HepG2 (cell line): ENCODE data around the gene SMARCA2. TPM values are rescaled to one million over a fixed set of nuclear protein-coding genes. Genes with fewer than 3 reads are reported as not detected.
A peak's percentile ranks its signal among the peaks of the same experiment; 100 is the strongest.

Experiments
- ATAC-seq: fragments of 200-7000 bp; cut with Tn5 transposase; 3 replicates; pipeline ENCODE4 v1.9.1; 2020; ENCODE audit warnings: mild to moderate bottlenecking, moderate library complexity
- BruUV-seq: library from RNA; stranded (reverse); fragments of 400-500 nt; replicated peaks from 2 replicates; lab custom pipeline; 2021; lab: Mats Ljungman, UMichigan
- CTCF ChIA-PET: fragments of 300-600 bp; formaldehyde crosslinking; extraction: SDS; loops from one replicate; lab custom pipeline; 2021; ENCODE audit warnings: low total read pairs, inconsistent platforms, low intra/inter-chr PET ratio; lab: Yijun Ruan, JAX
- POLR2A ChIA-PET: fragments of 350-600 bp; sonication (Branson Sonifier 250); formaldehyde crosslinking; loops from one replicate; lab custom pipeline; 2020; ENCODE audit warnings: antibody characterized with exemption, inconsistent platforms; lab: Yijun Ruan, JAX
- DNase-seq: peaks from one replicate; pipeline ENCODE4 v3.0.0-alpha.2; 2015; ENCODE audit warnings: low spot score
- FAIRE-seq: peaks from 3 replicates; lab custom pipeline; 2011; peaks lifted over from hg19 to GRCh38; lab: Jason Lieb, UNC
- H2AFZ ChIP-seq: one replicate; pipeline ENCODE4 v1.6.1; 2011; ENCODE audit warnings: low read length, inconsistent platforms
- H3K27ac ChIP-seq: fragments of 300-600 bp; 3 replicates; pipeline ENCODE4 v1.8.0; 2011; ENCODE audit warnings: mixed run types, mild to moderate bottlenecking, mixed read lengths, low read length, inconsistent platforms; ENCODE audit not compliant: insufficient read depth; ENCODE audit errors: extremely low read length
- H3K27me3 ChIP-seq, 2 experiments: fragments of 200-600 bp in 1 of 2; 2 replicates in 1 of 2; 3 replicates in 1 of 2; pipeline versions ENCODE4 v1.6.0 to v1.8.0; 2011; ENCODE audit warnings: low read length in 2 of 2, mild to moderate bottlenecking in 2 of 2, moderate library complexity in 2 of 2, inconsistent platforms in 1 of 2; ENCODE audit not compliant: insufficient read depth in 2 of 2, control insufficient read depth in 1 of 2
- H3K36me3 ChIP-seq, 2 experiments: fragments of 200-600 bp in 1 of 2; replicated peaks in 1 of 2; 2 replicates in 1 of 2; 3 replicates in 1 of 2; pipeline versions ENCODE4 v1.5.1 to v1.8.0; 2011; ENCODE audit warnings: low read length in 2 of 2, inconsistent platforms in 1 of 2; ENCODE audit not compliant: insufficient read depth in 2 of 2, control insufficient read depth in 1 of 2
- H3K4me1 ChIP-seq: 2 replicates; pipeline ENCODE4 v1.5.1; 2012; ENCODE audit warnings: low read length, inconsistent platforms; ENCODE audit not compliant: insufficient read depth
- H3K4me2 ChIP-seq: 2 replicates; pipeline ENCODE4 v1.6.0; 2011; ENCODE audit warnings: low read depth, low read length, inconsistent platforms
- H3K4me3 ChIP-seq, 3 experiments: fragments of 200-600 bp in 1 of 3; sonication (generic), shearing (Covaris generic) in 1 of 3; replicated peaks in 1 of 3; 2 replicates each; pipeline ENCODE4 v1.5.1; 2011 to 2016; ENCODE audit warnings: low read length in 3 of 3, inconsistent platforms in 2 of 3, low read depth in 2 of 3, mild to moderate bottlenecking in 2 of 3, control low read depth in 1 of 3, mixed read lengths in 1 of 3; ENCODE audit not compliant: insufficient read depth in 1 of 3
- H3K79me2 ChIP-seq: one replicate; pipeline ENCODE4 v1.6.1; 2011; ENCODE audit warnings: low read length, inconsistent platforms; ENCODE audit not compliant: insufficient read depth
- H3K9ac ChIP-seq: 2 replicates; pipeline ENCODE4 v1.6.0; 2011; ENCODE audit warnings: mild to moderate bottlenecking, low read depth, low read length, inconsistent platforms; ENCODE audit not compliant: insufficient read depth
- H3K9me3 ChIP-seq: 2 replicates; pipeline ENCODE4 v1.5.1; 2012; ENCODE audit warnings: mild to moderate bottlenecking, low read length
- H4K20me1 ChIP-seq: 2 replicates; pipeline ENCODE4 v1.6.0; 2011; ENCODE audit warnings: inconsistent platforms, mild to moderate bottlenecking, low read length, moderate library complexity; ENCODE audit not compliant: insufficient read depth
- CHD4 ChIP-seq: fragments of 200-600 bp; sonication (generic); IDR thresholded peaks from 2 replicates; pipeline ENCODE4 v1.7.0; 2017; ENCODE audit warnings: mild to moderate bottlenecking, low read length, borderline replicate concordance
- CREB1 ChIP-seq, 2 experiments: fragments of 450-650 bp in 1 of 2; IDR thresholded peaks; 2 replicates each; pipeline ENCODE4 v1.6.1; 2016 to 2017; ENCODE audit warnings: control low read depth in 1 of 2, mild to moderate bottlenecking in 1 of 2, missing compliant biosample characterization in 1 of 2, missing genetic modification characterization in 1 of 2
- HMG20A ChIP-seq: IDR thresholded peaks from 2 replicates; pipeline ENCODE4 v1.6.1; 2016; ENCODE audit warnings: borderline replicate concordance
- MED8 ChIP-seq: sonication (generic); formaldehyde crosslinking; IDR thresholded peaks from 2 replicates; pipeline ENCODE4 v1.8.1; 2023; ENCODE audit warnings: mild to moderate bottlenecking, missing genetic modification reagents; ENCODE audit not compliant: insufficient replicate concordance
- PRPF4 ChIP-seq: fragments of 200-400 bp; formaldehyde crosslinking; IDR thresholded peaks from 2 replicates; pipeline ENCODE4 v1.6.1; 2016; ENCODE audit warnings: low read length, low read depth; ENCODE audit not compliant: poor library complexity, severe bottlenecking
- SIX4 ChIP-seq: sonication (generic); formaldehyde crosslinking; IDR thresholded peaks from 2 replicates; pipeline ENCODE4 v1.4.0; 2020; ENCODE audit warnings: missing genetic modification reagents
- ZNF142 ChIP-seq: sonication (generic); formaldehyde crosslinking; IDR thresholded peaks from 2 replicates; pipeline ENCODE4 v1.4.0; 2020; ENCODE audit warnings: missing genetic modification reagents
- ZNF30 ChIP-seq: sonication (generic); formaldehyde crosslinking; IDR thresholded peaks from 2 replicates; pipeline ENCODE4 v1.5.0; 2020; ENCODE audit warnings: mild to moderate bottlenecking, missing genetic modification reagents
- ZNF441 ChIP-seq: sonication (generic); formaldehyde crosslinking; IDR thresholded peaks from 2 replicates; pipeline ENCODE4 v1.7.0; 2021; ENCODE audit warnings: missing genetic modification reagents, borderline replicate concordance
- ZNF709 ChIP-seq: sonication (generic); formaldehyde crosslinking; IDR thresholded peaks from 2 replicates; pipeline ENCODE4 v1.5.0; 2020; ENCODE audit warnings: mild to moderate bottlenecking, missing genetic modification reagents
- WGBS: methylation state at CpG from one replicate; pipeline ENCODE4 v1.1.6; 2017; ENCODE audit warnings: low lambda C conversion rate; 5-methylcytosine and 5-hydroxymethylcytosine counted together
- in situ Hi-C: cut with HindIII; loops from 2 replicates; pipeline ENCODE4 v1.10.0; 2017; ENCODE audit warnings: low pct_unique_long_range_greater_than_20kb; ENCODE audit not compliant: extremely low pct_ligation_motif_present
- intact Hi-C: fragments of 100-400 bp; cut with micrococcal nuclease; formaldehyde crosslinking; loops from one replicate; pipeline ENCODE4 v1.10.0; 2022; ENCODE audit not compliant: unreplicated experiment
- polyA plus RNA-seq, 8 experiments: library from polyadenylated mRNA; depleted of rRNA in 3 of 8; stranded (reverse) in 7 of 8; unstranded in 1 of 8; fragments of >200 nt; fragmentation: Illumina TruSeq in 4 of 8; extraction: Trizol in 4 of 8; gene quantifications; 2 replicates each; pipeline versions ENCODE4 v1.2.1 to v1.2.3, GENCODE V29; 2011 to 2016; ENCODE audit warnings: low read depth in 4 of 8, missing spikeins in 1 of 8, mixed read lengths in 1 of 8; ENCODE audit not compliant: insufficient read depth in 1 of 8
- total RNA-seq, 5 experiments: library from RNA; depleted of rRNA; stranded (reverse); fragments of >200 nt; fragmentation: Illumina TruSeq; extraction: Trizol; gene quantifications; 2 replicates each; pipeline ENCODE4 v1.2.3, GENCODE V29; 2016; ENCODE audit warnings: low read depth in 1 of 5
- TF ChIP-seq, protein P1 (sequence below): sonication (generic); formaldehyde crosslinking; IDR thresholded peaks from 2 replicates; pipeline ENCODE4 v1.8.1; 2023; ENCODE audit warnings: mild to moderate bottlenecking, missing genetic modification reagents

SMARCA2 gene
- total and polyA plus RNA-seq, 2 of the 13 experiments (the other 11 are each of a cell fraction or from before 2014, with no cell fraction given), result 22.5 to 23.7 TPM

GRCh38 chr9:2233274-2233673 is 218.1 kb downstream of the SMARCA2 start:
- Histone ChIP-seq H3K4me2 (no peak overlapping the region), H3K27me3 (peaks cover 0 to 4% of the 10 kb centered on the region in 2 experiments; a peak in 1 of 5 replicates), H3K36me3 (no peaks in the 10 kb centered on the region), H3K4me3 (no peak overlapping the region), H3K9me3 (no peaks in the 10 kb centered on the region), H3K27ac (no peak overlapping the region), H4K20me1 (no peaks in the 10 kb centered on the region), H3K9ac (no peak overlapping the region), H2AFZ (no peak overlapping the region), H3K4me1 (peaks cover 14% of the 10 kb centered on the region), H3K79me2 (no peaks in the 10 kb centered on the region)
- in situ Hi-C loops, result no loop called here
- ChIA-PET POLR2A (no interaction called here), CTCF (no interaction called here)
- DNase-seq (no peak), ATAC-seq (no peak), FAIRE-seq (no peak)
- 2% methylated on average over 3 of the region's 3 CpGs for WGBS
- intact Hi-C loops, result no loop called here
- TF ChIP-seq CREB1 (IDR thresholded peaks at IDR 0.05) (peak; percentile 32; the same call in 1 of the 2 replicates), CREB1 (CRISPR knock-in tag; IDR thresholded peaks at IDR 0.05) (no peak), ZNF30 (CRISPR knock-in tag) (no peak)
- BruUV-seq, result no TSS peak

DNA sequence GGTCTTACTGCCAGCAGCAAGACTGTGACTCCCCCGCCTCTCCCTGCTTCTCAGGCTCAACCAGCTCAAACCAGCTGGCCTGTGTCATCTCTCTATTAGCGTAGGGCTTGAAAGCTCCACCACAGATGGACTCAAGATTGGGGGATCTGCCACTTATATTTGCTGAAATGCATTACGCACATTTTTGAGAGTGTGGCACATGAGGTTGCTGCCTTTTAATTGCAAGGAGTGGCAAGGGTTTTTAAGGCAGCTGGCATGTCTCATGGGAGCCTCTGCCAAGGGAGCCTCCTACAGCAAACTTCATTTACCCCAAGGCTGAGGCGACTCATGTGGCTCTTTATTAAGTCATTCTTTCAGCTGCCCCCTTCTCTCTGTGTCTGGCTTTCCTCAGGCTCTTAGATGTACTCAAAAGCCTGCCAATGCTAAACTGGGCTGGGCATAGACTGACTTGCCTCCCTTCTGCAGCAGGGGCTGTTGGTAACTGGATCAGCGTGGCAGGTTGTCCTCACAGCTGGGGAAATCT is 219.3 kb downstream of the SMARCA2 start:
- Histone ChIP-seq H3K27me3 (peaks cover 0 to 4% of the 10 kb centered on the region in 2 experiments; a peak in 1 of 5 replicates), H4K20me1 (no peaks in the 10 kb centered on the region), H3K4me1 (peaks cover 2% of the 10 kb centered on the region), H3K36me3 (no peaks in the 10 kb centered on the region), H3K4me2 (no peak overlapping the region), H3K9ac (no peak overlapping the region), H3K79me2 (no peaks in the 10 kb centered on the region), H3K27ac (no peak overlapping the region), H3K9me3 (no peaks in the 10 kb centered on the region), H2AFZ (no peak overlapping the region), H3K4me3 (no peak overlapping the region)
- WGBS, result 32% methylated on average over 4 of the region's 5 CpGs
- no TSS peak for BruUV-seq
- ATAC-seq, result no peak
- no peak for DNase-seq
- no peak for FAIRE-seq
- POLR2A ChIA-PET, result no interaction called here
- CTCF ChIA-PET, result no interaction called here
- in situ Hi-C loops, result no loop called here
- intact Hi-C loops, result no loop called here
- TF ChIP-seq HMG20A (no peak), ZNF709 (CRISPR knock-in tag) (no peak), PRPF4 (no peak), SIX4 (CRISPR knock-in tag) (no peak), CHD4 (no peak), ZNF142 (CRISPR knock-in tag) (no peak), MED8 (CRISPR knock-in tag) (no peak), ZNF441 (CRISPR knock-in tag) (no peak)
- TF ChIP-seq, protein P1, sequence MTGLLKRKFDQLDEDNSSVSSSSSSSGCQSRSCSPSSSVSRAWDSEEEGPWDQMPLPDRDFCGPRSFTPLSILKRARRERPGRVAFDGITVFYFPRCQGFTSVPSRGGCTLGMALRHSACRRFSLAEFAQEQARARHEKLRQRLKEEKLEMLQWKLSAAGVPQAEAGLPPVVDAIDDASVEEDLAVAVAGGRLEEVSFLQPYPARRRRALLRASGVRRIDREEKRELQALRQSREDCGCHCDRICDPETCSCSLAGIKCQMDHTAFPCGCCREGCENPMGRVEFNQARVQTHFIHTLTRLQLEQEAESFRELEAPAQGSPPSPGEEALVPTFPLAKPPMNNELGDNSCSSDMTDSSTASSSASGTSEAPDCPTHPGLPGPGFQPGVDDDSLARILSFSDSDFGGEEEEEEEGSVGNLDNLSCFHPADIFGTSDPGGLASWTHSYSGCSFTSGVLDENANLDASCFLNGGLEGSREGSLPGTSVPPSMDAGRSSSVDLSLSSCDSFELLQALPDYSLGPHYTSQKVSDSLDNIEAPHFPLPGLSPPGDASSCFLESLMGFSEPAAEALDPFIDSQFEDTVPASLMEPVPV (CRISPR knock-in tag), result no peak
